COLO668 (cell line): Measurements from ENCODE around the gene TMEM98.
A peak's percentile ranks its signal among the peaks of the same experiment; 100 is the strongest.
"Not testable (repeated sequence)": the region's sequence is repeated elsewhere in the genome, so short reads cannot be mapped to it uniquely, and the experiment has no call there.

Experiments
- DNase-seq: peaks from one replicate; lab custom pipeline; 2025; ENCODE audit not compliant: unreplicated experiment; lab: John Stamatoyannopoulos, UW

The TMEM98 gene

GRCh38 chr17:32914181-32914580, 13.8 kb upstream of the TMEM98 start:
- no peak for DNase-seq

- no peak for DNase-seq
These were observed 12.7 kb upstream of the TMEM98 start for GRCh38 chr17:32915245-32915644.

DNA sequence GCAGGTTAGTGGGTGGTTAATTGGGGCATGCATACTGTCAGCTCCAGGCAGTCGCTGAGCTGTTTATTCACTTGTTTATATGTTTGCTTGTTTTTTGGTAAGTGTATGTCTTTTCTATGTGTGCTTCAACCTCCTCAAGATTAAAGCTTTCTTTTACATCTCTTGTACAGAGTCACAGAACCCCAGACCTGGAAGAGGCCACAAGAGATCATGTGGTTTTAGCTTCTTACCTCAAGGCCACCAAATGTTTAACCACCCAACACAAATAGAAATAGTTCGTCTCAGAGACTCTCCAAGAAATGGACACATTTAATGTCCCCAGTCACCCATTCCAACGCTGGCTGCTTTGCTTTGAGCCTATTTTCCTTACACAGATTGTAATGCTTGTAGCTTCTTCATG, 11.8 kb upstream of the TMEM98 start:
- DNase-seq, result no peak

- DNase-seq, result no peak
These were observed 10.9 kb upstream of the TMEM98 start for GRCh38 chr17:32917081-32917480.

DNA sequence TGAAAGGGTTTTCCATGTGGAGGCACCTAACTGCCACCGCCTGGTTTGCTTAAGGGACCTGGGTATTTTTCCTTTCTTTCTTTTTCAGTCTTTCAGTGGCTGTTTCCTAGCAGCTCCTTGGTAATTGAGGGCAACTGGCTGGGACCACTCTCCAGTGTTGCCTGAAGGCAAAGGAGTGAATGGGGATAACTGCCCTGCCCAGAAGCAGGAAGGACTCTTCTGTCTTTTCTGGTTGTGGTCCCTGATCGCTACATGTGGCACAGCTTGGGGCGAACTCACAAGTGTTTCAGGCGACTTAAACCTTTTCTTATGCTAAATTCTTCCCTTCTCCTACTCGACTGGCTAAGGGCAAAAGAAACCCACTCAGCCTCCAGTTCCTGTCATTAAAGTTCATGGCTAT, 10.1 kb upstream of the TMEM98 start:
- DNase-seq, result no peak

DNA sequence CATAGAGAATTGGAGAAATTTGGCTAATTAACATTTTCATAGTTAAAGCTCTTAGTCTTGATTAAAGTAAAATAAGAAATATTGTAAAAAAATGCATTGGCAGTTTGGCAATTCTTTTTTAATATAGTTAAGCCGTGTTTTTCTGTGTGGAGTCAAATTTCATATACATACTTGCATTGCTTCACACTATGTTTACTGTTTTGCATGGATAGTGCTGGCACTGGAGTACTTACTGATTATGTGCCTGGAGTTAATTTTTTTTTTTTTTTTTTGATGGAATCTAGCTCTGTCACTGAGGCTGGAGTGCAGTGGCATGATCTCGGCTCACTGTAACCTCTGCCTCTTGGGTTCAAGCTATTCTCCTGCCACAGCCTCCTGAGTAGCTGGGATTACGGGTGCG, 8.1 kb upstream of the TMEM98 start:
- not testable (repeated sequence) for DNase-seq

DNA sequence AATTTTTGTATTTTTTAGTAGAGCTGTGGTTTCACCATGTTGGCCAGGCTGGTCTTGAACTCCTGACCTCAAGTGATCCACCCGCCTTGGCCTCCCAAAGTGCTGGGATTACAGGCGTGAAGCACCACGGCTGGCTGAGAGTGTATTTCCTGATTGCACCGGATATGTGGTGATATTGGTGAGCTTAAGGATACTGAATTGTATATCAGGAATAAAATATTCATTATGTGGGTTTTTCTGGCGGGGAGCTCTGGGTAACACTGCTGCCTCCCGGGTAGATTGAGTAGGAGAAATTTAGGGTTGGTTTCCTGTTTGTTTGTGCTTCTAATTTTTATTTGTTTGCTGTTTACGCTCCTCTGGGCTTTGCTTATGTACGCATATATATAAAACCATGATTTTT, 7.7 kb upstream of the TMEM98 start:
- DNase-seq, result no peak

DNA sequence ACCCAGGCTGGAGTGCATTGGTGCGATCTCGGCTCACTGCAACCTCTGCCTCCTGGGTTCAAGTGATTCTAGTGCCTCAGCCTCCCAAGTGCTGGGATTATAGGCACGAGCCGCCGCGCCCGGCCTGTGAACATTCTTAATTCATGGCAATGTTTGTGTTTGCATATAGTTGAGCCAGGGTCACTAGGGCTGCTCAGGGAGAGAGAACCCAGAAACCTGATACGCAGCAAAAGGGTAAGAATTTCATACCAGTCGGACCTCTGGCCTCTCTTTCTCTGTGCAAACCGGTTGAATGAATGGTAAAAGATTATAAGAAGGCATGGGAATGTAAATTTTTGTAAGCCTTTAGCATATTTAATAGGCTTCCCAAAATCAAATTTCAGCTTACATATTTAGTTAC, 6.9 kb upstream of the TMEM98 start:
- DNase-seq, result no peak

DNA sequence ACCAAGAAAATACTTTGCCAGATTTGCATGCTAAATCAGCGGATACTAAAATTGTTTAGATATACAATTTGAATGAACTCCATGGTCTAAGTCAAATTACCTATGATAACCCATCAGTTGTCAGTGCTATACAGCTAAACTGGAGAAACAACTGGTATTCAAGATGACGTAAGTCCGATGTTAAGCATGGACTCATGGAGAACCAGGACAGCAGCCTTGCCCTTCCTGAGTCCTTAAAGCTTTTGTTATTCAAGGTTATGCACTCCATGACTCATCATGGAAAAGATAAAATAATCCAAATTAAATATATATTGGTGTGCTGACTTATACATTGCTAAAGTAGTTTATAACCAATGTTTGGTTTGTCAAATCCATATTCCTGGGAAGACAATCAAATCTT, 4.0 kb upstream of the TMEM98 start:
- DNase-seq, result not testable (repeated sequence)

DNA sequence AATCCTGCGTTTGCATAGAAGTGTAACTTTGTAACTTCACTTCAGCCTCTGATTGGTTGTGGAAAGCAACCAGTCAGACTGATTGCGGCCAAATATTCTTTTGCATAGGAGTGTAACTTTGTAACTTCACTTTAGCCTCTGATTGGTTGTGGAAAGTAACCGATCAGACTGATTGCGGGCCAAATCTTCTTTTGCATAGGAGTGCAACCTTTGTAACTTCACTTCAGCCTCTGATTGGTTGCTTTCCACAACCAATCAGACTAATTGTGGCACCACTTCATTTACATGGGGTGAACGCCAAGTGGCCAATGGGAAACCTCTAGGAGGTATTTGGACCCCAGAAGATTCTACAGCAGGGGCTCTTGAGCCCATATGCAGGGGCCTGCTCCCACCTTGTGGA, 1.8 kb upstream of the TMEM98 start:
- no peak for DNase-seq

DNA sequence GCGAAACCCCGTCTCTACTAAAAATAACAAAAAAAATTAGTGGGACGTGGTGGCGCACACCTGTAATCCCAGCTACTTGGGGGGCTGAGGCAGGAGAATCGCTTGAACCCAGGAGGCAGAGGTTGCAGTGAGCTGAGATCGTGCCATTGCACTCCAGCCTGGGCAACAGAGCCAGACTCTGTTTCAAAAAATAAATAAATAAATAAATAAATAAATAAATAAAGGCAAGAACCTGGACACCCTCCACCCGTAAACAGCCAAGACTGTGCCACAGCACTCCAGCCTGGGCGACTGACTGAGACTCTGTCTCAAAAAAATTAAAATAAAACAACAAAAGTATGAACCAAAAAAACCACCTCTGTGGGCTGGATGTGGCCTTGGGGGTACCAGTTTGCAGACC, 1.2 kb upstream of the TMEM98 start:
- not testable (repeated sequence) for DNase-seq

GRCh38 chr17:32927201-32927723, 691 bp upstream of the TMEM98 start:
- no peak for DNase-seq

GRCh38 chr17:32928586-32929535, 908 bp downstream of the TMEM98 start:
- DNase-seq, result no peak

DNA sequence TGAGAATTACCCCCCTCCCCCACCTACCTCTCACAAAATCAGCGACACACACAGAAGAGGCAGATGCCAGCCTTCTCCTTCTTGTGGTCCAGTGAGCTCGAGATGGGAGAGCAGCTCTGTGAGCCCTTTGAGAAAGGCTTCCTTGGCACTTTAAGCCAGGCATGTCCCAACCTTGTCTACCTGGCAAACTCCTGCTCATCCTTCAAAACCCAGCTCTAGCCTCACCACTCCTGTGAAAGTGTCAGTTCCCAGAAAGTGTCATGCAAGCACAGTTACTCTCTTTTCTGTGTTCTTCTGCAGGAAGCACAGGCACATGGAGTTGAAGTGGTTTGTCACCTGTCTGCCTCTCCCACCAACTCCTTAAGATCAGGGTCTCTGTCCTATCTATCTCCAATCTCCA, 1.6 kb downstream of the TMEM98 start:
- DNase-seq, result no peak

- DNase-seq, result no peak
These were observed 2.6 kb downstream of the TMEM98 start for GRCh38 chr17:32930512-32930911.

DNA sequence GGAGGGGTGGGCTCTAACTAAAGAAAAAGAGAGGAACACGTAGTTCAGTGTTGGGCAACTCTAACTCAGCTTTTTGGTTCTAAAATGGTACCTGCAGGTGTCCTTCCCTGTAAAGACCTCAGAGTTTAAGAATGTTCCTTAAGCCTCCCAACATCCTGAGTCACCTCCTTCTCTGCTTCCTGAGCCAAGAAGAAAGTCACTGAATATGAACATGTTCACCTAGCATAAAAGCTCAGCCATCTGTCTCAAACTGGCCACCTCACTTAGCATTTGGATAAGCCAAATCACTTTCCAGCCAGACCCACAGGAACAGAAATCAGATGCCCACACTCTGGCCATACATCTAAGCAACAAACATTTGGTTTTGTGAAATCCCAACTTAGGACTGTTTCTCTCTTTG, 3.7 kb downstream of the TMEM98 start:
- DNase-seq, result no peak

DNA sequence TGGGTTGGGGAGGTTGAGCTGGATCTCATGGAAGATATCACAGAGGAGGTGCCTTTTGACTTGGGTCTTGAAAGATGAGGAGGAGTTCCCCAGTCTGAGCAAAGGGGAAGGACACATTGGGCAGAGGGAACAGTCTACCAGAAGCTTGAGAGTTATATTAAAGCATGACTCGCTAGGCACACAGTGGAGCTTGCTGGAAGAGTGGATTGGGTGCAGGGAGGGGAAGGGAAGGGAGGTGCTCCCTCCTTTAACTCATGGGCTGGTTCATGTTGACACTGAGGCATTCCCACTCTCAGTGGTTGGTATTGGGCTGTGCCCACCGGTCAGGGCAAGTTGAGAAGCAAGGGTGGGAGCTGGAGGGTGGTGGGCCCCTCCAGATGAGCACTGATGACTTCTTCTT, 5.9 kb downstream of the TMEM98 start:
- no peak for DNase-seq

GRCh38 chr17:32935726-32936125, 7.8 kb downstream of the TMEM98 start:
- DNase-seq, result no peak

DNA sequence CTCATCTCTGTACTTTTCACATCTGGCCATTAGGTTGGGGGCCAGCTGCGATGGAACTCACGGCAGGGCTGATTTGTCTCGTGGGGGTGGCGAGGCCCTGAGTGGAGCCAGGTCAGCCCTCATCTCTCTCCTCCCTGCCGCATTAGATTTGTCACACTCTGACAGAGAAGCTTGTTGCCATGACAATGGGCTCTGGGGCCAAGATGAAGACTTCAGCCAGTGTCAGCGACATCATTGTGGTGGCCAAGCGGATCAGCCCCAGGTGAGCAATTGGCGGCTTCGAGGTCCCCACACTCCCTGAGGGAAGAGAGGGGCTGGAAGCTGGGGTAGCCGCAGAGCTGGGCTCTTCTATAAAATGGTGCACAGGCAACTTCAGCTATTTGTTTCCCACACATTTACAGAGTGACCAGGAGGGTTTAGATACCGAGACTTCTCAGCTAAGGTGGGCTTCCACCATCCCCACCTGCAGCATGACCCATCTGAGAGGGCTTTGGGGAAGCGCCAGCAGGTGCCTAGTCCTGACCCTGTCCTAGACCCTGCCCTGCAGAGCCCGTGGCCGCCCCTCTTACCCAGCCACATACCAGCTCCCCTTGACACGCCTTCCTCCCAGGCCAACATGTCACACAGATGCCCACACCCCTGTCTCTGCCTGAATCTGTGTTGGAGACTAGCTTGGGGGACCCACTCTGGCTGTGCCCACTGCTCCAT, 8.4 kb downstream of the TMEM98 start:
- DNase-seq, result no peak

DNA sequence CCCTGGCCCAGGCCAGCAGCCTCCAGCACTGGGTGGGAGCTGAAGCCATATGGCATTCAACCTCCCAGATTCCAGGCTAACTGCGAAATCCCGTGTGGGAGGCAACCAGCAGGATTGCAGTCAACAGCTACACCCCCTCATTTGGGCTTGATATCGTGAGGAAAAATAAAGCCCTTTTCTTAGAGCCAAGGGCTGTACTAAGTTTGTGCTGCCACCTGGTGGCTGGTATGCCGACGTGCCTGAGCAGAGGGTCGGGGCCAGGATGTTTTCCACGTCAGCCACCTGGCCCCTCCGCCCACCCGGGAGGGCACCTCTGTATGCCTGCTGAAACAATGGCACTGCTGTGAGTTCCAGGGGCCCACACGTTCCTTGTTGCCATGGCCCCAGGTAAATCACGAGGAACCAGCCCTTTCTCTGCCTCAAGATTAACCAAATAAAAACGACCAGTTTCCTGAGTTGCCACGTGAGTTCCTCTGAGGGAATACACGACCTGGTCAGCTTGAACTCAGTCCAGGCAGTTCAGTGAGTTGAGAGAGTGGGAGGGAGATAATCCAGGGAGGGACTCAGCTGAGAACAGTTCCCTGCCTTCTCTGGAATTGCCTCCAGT, 9.0 kb downstream of the TMEM98 start:
- peak; percentile 33 for DNase-seq

DNA sequence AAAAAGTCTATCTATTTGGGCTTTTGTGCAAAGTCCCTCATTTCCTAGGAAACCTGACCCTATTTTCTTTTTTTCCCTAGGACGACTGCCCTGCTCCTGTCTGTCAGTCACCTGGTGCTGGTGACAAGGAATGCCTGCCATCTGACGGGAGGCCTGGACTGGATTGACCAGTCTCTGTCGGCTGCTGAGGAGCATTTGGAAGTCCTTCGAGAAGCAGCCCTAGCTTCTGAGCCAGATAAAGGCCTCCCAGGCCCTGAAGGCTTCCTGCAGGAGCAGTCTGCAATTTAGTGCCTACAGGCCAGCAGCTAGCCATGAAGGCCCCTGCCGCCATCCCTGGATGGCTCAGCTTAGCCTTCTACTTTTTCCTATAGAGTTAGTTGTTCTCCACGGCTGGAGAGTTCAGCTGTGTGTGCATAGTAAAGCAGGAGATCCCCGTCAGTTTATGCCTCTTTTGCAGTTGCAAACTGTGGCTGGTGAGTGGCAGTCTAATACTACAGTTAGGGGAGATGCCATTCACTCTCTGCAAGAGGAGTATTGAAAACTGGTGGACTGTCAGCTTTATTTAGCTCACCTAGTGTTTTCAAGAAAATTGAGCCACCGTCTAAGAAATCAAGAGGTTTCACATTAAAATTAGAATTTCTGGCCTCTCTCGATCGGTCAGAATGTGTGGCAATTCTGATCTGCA, 12.9 kb downstream of the TMEM98 start:
- DNase-seq, result no peak
